CD4-positive, alpha-beta T cell (primary cell): ENCODE data around the gene MB21D2. TPM values are rescaled to one million over a fixed set of nuclear protein-coding genes. Genes with fewer than 3 reads are reported as not detected.

Experiments used
- ATAC-seq: fragments of 200-7000 bp; cut with Tn5 transposase; one replicate; pipeline ENCODE4 v1.10.0; 2022; ENCODE audit warnings: mild to moderate bottlenecking; ENCODE audit not compliant: poor library complexity
- CTCF ChIA-PET: fragments of 350-600 bp; sonication (Branson Sonifier 250); formaldehyde crosslinking; loops from one replicate; lab custom pipeline; 2021; ENCODE audit warnings: antibody characterized with exemption, inconsistent platforms; lab: Charles Lee
- POLR2A ChIA-PET: fragments of 350-600 bp; sonication (Branson Sonifier 250); formaldehyde crosslinking; loops from one replicate; lab custom pipeline; 2021; ENCODE audit warnings: antibody characterized with exemption, inconsistent platforms; lab: Charles Lee
- DNase-seq, 14 experiments: peaks; one replicate each; pipeline ENCODE4 v3.0.0-alpha.2; 2013 to 2020; ENCODE audit warnings: mixed read lengths in 2 of 14
- H3K27ac ChIP-seq, 2 donors: one replicate each; pipeline versions ENCODE4 v1.5.1 to v1.7.0; 2013; ENCODE audit warnings: low read length in 2 of 2, low read depth in 1 of 2, mild to moderate bottlenecking in 1 of 2
- H3K27me3 ChIP-seq, 2 experiments: 1 replicate in 1 of 2; 2 replicates in 1 of 2; pipeline versions ENCODE4 v1.6.1 to v1.7.0; 2013; ENCODE audit warnings: low read length in 2 of 2, control low read depth in 1 of 2, mild to moderate bottlenecking in 1 of 2, moderate library complexity in 1 of 2; ENCODE audit not compliant: insufficient read depth in 2 of 2, control insufficient read depth in 1 of 2
- H3K36me3 ChIP-seq: one replicate; pipeline ENCODE4 v1.6.1; 2013; ENCODE audit warnings: low read length, control low read depth; ENCODE audit not compliant: insufficient read depth
- H3K4me1 ChIP-seq: one replicate; pipeline ENCODE4 v1.6.1; 2013; ENCODE audit warnings: low read length, control low read depth; ENCODE audit not compliant: insufficient read depth
- H3K4me3 ChIP-seq: one replicate; pipeline ENCODE4 v1.5.1; 2013; ENCODE audit warnings: mild to moderate bottlenecking, low read length, moderate library complexity
- H3K9me3 ChIP-seq, 2 experiments: 1 replicate in 1 of 2; 2 replicates in 1 of 2; pipeline versions ENCODE4 v1.6.1 to v1.7.0; 2013; ENCODE audit warnings: low read length in 2 of 2, mild to moderate bottlenecking in 2 of 2, control low read depth in 1 of 2, moderate library complexity in 1 of 2; ENCODE audit not compliant: control insufficient read depth in 1 of 2, insufficient read depth in 1 of 2
- H3K27ac Mint-ChIP-seq: one replicate; pipeline ENCODE4 v1.8.0; 2020; ENCODE audit warnings: mixed read lengths
- H3K27me3 Mint-ChIP-seq: one replicate; pipeline ENCODE4 v1.8.0; 2021; ENCODE audit warnings: mixed read lengths
- H3K36me3 Mint-ChIP-seq: one replicate; pipeline ENCODE4 v1.8.0; 2021; ENCODE audit warnings: low read depth, mixed read lengths
- H3K4me1 Mint-ChIP-seq: one replicate; pipeline ENCODE4 v1.8.0; 2021; ENCODE audit warnings: low read depth, mixed read lengths
- H3K4me3 Mint-ChIP-seq: one replicate; pipeline ENCODE4 v1.8.0; 2020; ENCODE audit warnings: mild to moderate bottlenecking, mixed read lengths
- H3K9me3 Mint-ChIP-seq: one replicate; pipeline ENCODE4 v1.8.0; 2020; ENCODE audit warnings: mixed read lengths
- CTCF ChIP-seq: fragments of 200-600 bp; IDR thresholded peaks from one replicate; pipeline ENCODE4 v1.8.0; 2022; ENCODE audit warnings: antibody characterized with exemption, mild to moderate bottlenecking
- intact Hi-C, 2 experiments: fragments of 100-400 bp; cut with DNase I in 1 of 2; cut with micrococcal nuclease in 1 of 2; formaldehyde crosslinking; loops; one replicate each; pipeline versions ENCODE4 v1.15.1 to v1.9.0; 2023 to 2025; cut with DNase I, micrococcal nuclease
- total RNA-seq, 174 experiments: library from RNA in 2 of 174; stranded (reverse) in 2 of 174; gene quantifications; one replicate each; pipeline ENCODE4 v1.2.3 and lab custom pipeline; 2021 to 2026

The MB21D2 gene
- total RNA-seq, 2 experiments from 2014 or later: 0.77 to 0.78 TPM

DNA sequence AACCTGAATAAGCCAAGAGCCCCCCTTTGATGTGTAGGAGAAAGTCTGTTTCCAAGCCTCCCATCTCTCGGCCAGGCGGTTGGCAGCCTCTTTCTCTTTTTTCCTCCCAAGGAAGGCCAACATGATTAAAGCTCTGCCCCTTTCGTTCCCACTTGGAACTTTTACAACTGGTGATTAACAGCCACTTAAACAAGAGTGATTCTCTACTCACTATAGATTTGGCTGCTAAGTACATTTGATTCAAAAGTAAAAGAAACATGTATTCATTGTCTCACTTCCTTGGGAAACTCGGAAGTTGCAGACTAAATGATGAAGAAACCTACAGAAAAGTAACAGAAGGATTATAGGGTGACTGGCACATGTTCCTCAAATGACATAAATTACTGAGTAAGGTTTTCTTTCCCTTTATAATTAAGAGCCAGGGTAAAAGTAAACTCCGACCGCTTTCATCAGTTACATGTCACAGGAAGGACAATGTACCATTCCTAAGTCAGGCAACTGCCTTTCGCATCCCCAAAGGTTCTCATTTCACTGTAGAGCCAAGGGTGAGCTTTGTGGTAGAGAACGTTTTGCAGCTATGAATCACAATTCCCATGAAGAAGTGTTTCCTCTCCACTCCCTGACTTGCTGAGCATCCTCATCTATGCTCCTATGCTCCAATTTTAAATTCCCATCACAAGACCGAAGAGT, 72.7 kb downstream of the MB21D2 start:
- ATAC-seq: no peak
- H3K36me3 ChIP-seq: no peaks in the 10 kb centered on the region
- H3K9me3 Mint-ChIP-seq: no peaks in the 10 kb centered on the region
- H3K4me3 Mint-ChIP-seq: no peak overlapping the region
- intact Hi-C loops: no loop called here
- no peaks in the 10 kb centered on the region for H3K9me3 ChIP-seq
- CTCF ChIA-PET: no interaction called here
- no peak overlapping the region for H3K27ac ChIP-seq
- no peaks in the 10 kb centered on the region for H3K4me1 Mint-ChIP-seq
- H3K4me3 ChIP-seq: no peak overlapping the region
- POLR2A ChIA-PET: no interaction called here
- H3K27me3 ChIP-seq: no peaks in the 10 kb centered on the region
- no peak for TF ChIP-seq CTCF
- no peaks in the 10 kb centered on the region for H3K27me3 Mint-ChIP-seq
- H3K27ac Mint-ChIP-seq: no peak overlapping the region
- no peaks in the 10 kb centered on the region for H3K4me1 ChIP-seq
- H3K36me3 Mint-ChIP-seq: no peaks in the 10 kb centered on the region
- DNase-seq: no peak

DNA sequence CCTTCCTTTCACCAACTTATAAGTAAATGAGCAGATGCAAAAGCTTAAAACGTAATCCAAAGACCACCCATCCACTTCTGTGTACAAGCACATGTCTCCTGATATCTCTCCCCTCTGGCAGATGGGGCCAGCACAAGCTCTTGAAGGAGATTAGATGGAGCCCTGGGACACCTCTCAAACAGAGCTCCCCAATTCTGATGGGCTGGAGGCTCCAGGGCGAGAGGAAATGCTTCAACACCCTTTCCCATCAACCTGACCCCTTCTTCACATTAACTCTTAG, 73.2 kb downstream of the MB21D2 start:
- no peaks in the 10 kb centered on the region for H3K9me3 ChIP-seq
- no peaks in the 10 kb centered on the region for H3K4me1 Mint-ChIP-seq
- ATAC-seq: no peak
- no peaks in the 10 kb centered on the region for H3K27me3 Mint-ChIP-seq
- no peak overlapping the region for H3K27ac ChIP-seq
- H3K36me3 ChIP-seq: no peaks in the 10 kb centered on the region
- ChIA-PET CTCF (no interaction called here), POLR2A (no interaction called here)
- H3K9me3 Mint-ChIP-seq: no peaks in the 10 kb centered on the region
- H3K4me3 Mint-ChIP-seq: no peak overlapping the region
- intact Hi-C loops: no loop called here
- no peaks in the 10 kb centered on the region for H3K36me3 Mint-ChIP-seq
- no peak for TF ChIP-seq CTCF
- H3K27me3 ChIP-seq: no peaks in the 10 kb centered on the region
- no peak overlapping the region for H3K4me3 ChIP-seq
- no peak overlapping the region for H3K27ac Mint-ChIP-seq
- no peak for DNase-seq
- H3K4me1 ChIP-seq: no peaks in the 10 kb centered on the region

DNA sequence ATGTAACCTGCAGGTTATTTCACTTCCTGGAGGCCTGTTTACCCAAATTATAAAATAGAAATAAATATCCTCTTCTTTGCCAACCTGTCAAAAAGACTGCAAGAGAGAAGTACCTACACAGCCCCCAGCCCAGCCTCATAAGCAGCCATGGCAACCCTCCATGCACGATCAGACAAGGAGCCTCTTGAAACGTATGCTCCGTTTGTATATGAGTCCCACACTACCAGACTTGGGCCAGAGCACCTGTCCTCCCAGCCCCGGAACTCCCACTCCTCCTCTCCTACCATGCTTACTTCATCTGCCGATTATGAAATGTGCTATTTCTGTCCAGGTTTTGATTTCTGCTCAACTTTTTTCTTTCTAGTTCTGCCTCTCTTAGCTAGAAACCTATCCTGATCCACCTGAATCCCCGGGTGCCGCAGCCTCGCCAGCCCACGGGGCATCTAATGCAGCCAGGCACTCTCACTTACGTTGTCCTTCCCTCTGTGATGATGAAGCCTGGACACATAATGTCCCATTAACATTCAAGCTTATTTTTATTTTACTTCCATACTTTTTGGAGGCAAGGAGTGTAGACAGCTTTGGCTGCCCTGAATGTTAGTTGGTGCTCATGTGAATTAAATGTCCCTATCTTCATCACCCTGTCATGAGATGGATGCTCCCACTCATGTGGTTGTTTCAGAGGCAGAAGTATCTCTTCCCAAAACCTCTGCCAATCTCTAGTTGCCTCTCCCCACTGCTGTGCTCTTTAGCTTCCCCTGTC, 73.8 kb downstream of the MB21D2 start:
- Mint-ChIP-seq H3K36me3 (no peaks in the 10 kb centered on the region), H3K27ac (no peak overlapping the region), H3K9me3 (no peaks in the 10 kb centered on the region), H3K4me3 (no peak overlapping the region), H3K4me1 (no peaks in the 10 kb centered on the region), H3K27me3 (no peaks in the 10 kb centered on the region)
- no peaks in the 10 kb centered on the region for H3K36me3 ChIP-seq
- H3K4me3 ChIP-seq: no peak overlapping the region
- intact Hi-C loops: no loop called here
- no peak for TF ChIP-seq CTCF
- DNase-seq: no peak
- no peaks in the 10 kb centered on the region for H3K9me3 ChIP-seq
- no peak overlapping the region for H3K27ac ChIP-seq
- no peak for ATAC-seq
- H3K27me3 ChIP-seq: no peaks in the 10 kb centered on the region
- POLR2A ChIA-PET: no interaction called here
- no peaks in the 10 kb centered on the region for H3K4me1 ChIP-seq
- CTCF ChIA-PET: no interaction called here
